SU-DHL-6 (cell line): ENCODE data around the gene P2RX2.

Experiments
- H2AFZ ChIP-seq: fragments of 200-600 bp; sonication (generic); 2 replicates; pipeline ENCODE4 v1.6.1; 2014; ENCODE audit warnings: low read depth, mild to moderate bottlenecking, moderate library complexity, mixed read lengths, antibody characterized with exemption, low read length; ENCODE audit not compliant: severe bottlenecking
- H3F3A ChIP-seq: fragments of 200-600 bp; shearing (Covaris generic); 2 replicates; pipeline ENCODE4 v1.6.0; 2016; ENCODE audit warnings: antibody characterized with exemption, mild to moderate bottlenecking; ENCODE audit not compliant: insufficient read depth
- H3K27ac ChIP-seq: fragments of 200-600 bp; sonication (generic); 2 replicates; pipeline ENCODE4 v1.5.1; 2016; ENCODE audit warnings: low read depth, mild to moderate bottlenecking, low read length, moderate library complexity, mixed read lengths
- H3K27me3 ChIP-seq: fragments of 200-600 bp; sonication (generic), shearing (Covaris generic); 2 replicates; pipeline ENCODE4 v1.6.0; 2014; ENCODE audit warnings: mild to moderate bottlenecking, low read length
- H3K36me3 ChIP-seq: fragments of 200-600 bp; sonication (generic); 2 replicates; pipeline ENCODE4 v1.6.1; 2014; ENCODE audit warnings: mild to moderate bottlenecking, low read length, mixed read lengths
- H3K4me2 ChIP-seq: fragments of 300-600, 200-600 bp; shearing (Covaris generic), sonication (generic); 2 replicates; pipeline ENCODE4 v1.6.0; 2014; ENCODE audit warnings: low read length, low read depth, mild to moderate bottlenecking; ENCODE audit not compliant: poor library complexity, severe bottlenecking
- H3K4me3 ChIP-seq: fragments of 200-600 bp; sonication (generic); 2 replicates; pipeline ENCODE4 v1.5.1; 2014; ENCODE audit warnings: antibody characterized with exemption, low read length, mild to moderate bottlenecking, mixed read lengths; ENCODE audit not compliant: insufficient read depth, poor library complexity, severe bottlenecking
- H3K79me2 ChIP-seq: fragments of 200-600 bp; sonication (generic); 2 replicates; pipeline ENCODE4 v1.6.1; 2014; ENCODE audit warnings: mild to moderate bottlenecking, low read length, moderate library complexity; ENCODE audit not compliant: insufficient read depth
- H3K9ac ChIP-seq: fragments of 200-600 bp; sonication (generic); 2 replicates; pipeline ENCODE4 v1.7.0; 2014; ENCODE audit warnings: mild to moderate bottlenecking, low read length
- H3K9me2 ChIP-seq: fragments of 200-600 bp; sonication (generic); replicated peaks from 2 replicates; pipeline ENCODE4 v1.6.1; 2014; ENCODE audit warnings: low read length; ENCODE audit not compliant: insufficient read depth
- H3K9me3 ChIP-seq: fragments of 200-600 bp; sonication (generic); 2 replicates; pipeline ENCODE4 v1.6.1; 2014; ENCODE audit warnings: low read length, mixed read lengths; ENCODE audit not compliant: insufficient read depth
- H4K20me1 ChIP-seq: fragments of 200-600 bp; sonication (generic); 2 replicates; pipeline ENCODE4 v1.6.1; 2014; ENCODE audit warnings: low read depth, mild to moderate bottlenecking, antibody characterized with exemption, low read length, moderate library complexity, mixed read lengths
- CTCF ChIP-seq: fragments of 200-600 bp; sonication (generic); IDR thresholded peaks from one replicate; pipeline ENCODE4 v1.5.1; 2017; ENCODE audit warnings: antibody characterized with exemption, mild to moderate bottlenecking, low read length, moderate library complexity; ENCODE audit not compliant: insufficient read depth, poor library complexity, severe bottlenecking
- EZH2phosphoT487 ChIP-seq: fragments of 200-600 bp; sonication (generic), shearing (Covaris generic); conservative IDR thresholded peaks from 2 replicates; pipeline ENCODE4 v1.6.1; 2018; ENCODE audit warnings: mild to moderate bottlenecking, antibody characterized with exemption, low read length, moderate library complexity, mixed read lengths

P2RX2 gene

GRCh38 chr12:132604151-132604618, 14.4 kb upstream of the P2RX2 start:
- no peak for TF ChIP-seq EZH2phosphoT487
- TF ChIP-seq CTCF = no peak
- Histone ChIP-seq H2AFZ (no peak overlapping the region), H4K20me1 (no peaks in the 10 kb centered on the region; the same call in 1 of the 2 replicates), H3K9me2 (no peaks in the 10 kb centered on the region), H3K9me3 (no peaks in the 10 kb centered on the region), H3K79me2 (no peaks in the 10 kb centered on the region), H3K27me3 (no peaks in the 10 kb centered on the region), H3K27ac (no peak overlapping the region), H3K4me3 (no peak overlapping the region), H3K9ac (no peak overlapping the region), H3F3A (no peaks in the 10 kb centered on the region), H3K4me2 (no peak overlapping the region), H3K36me3 (no peaks in the 10 kb centered on the region)

DNA sequence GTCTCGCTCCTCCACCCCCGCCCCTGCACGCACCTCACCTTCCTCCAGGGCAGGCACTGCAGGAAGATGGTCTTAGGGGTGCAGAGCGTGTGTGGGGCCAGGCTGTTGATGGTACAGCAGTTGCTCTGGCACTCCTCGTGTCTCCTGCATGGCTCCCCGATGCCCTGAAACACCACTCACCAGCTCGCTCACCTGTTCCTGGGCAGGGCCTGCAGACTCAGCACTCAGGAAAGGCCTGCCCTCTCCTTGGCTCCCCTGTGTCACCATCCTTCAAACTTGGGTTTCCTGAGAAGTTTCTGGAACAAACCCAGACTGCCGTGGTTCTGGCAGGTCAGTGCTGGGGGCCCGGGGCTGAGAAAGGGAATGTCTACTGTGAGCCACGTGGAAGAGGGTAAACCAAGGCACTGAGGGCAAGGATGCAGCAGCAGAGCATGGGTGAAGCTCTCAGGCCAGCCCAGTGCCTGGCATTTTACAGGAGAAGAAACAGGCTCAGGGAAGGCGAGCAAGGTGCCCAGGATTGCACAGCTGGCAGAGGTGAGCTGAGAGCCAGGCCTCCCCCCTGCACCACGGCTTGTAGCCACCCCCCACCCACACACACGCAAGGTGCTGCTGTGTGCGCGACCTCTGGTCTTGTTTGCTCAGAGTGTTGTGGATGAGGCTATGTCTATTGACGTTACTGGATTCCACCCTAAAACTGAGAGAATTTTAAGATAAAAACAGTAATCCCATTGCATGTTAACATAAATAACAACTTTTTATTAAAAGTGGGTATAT, 13.7 kb upstream of the P2RX2 start:
- Histone ChIP-seq H3K27me3 (no peaks in the 10 kb centered on the region), H3K4me2 (no peak overlapping the region), H3K9me3 (no peaks in the 10 kb centered on the region)

DNA sequence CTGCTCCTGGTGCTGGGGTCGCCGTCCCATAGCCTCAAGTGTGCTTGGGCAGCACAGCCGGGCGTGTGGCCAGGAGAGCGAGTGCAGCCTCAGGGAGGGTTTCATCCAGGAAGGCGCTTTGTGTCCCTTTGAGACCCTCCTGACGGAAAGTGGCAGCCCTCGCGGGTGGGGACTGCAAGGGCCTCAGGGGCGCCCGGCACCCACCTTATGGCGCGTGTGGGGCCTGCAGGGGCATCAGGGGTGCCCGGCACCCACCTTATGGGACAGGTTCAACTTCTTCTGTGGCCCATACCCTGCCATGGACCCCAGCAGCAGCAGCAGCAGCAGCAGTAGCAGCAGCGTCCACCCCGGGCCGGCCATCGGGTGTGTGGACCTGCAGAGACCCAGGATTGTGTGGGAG, 12.7 kb upstream of the P2RX2 start:
- Histone ChIP-seq H3K27me3 (no peaks in the 10 kb centered on the region), H3F3A (no peaks in the 10 kb centered on the region), H2AFZ (no peak overlapping the region), H3K9me3 (no peaks in the 10 kb centered on the region), H4K20me1 (no peaks in the 10 kb centered on the region; the same call in 1 of the 2 replicates), H3K36me3 (no peaks in the 10 kb centered on the region), H3K9ac (no peak overlapping the region), H3K79me2 (no peaks in the 10 kb centered on the region), H3K27ac (no peak overlapping the region), H3K9me2 (no peaks in the 10 kb centered on the region), H3K4me3 (no peak overlapping the region), H3K4me2 (no peak overlapping the region)
- TF ChIP-seq CTCF (no peak), EZH2phosphoT487 (no peak)

More for the DNA sequence above, 13.7 kb upstream of the P2RX2 start:
- TF ChIP-seq CTCF (no peak), EZH2phosphoT487 (no peak)
- Histone ChIP-seq H3K36me3 (no peaks in the 10 kb centered on the region), H3K27ac (no peak overlapping the region), H3K9me2 (no peaks in the 10 kb centered on the region), H3K9ac (no peak overlapping the region), H3K4me3 (no peak overlapping the region), H2AFZ (no peak overlapping the region), H3K79me2 (no peaks in the 10 kb centered on the region), H4K20me1 (no peaks in the 10 kb centered on the region; the same call in 1 of the 2 replicates), H3F3A (no peaks in the 10 kb centered on the region)
